GM18519 (cell line): Measurements from ENCODE around the gene LSAMP.

Source experiments
- ATAC-seq: cut with Tn5 transposase; IDR thresholded peaks from one replicate; pipeline ENCODE4 v1.9.1; 2021; ENCODE audit warnings: mild to moderate bottlenecking, moderate library complexity; ENCODE audit not compliant: unreplicated experiment, low FRiP score

The LSAMP gene

DNA sequence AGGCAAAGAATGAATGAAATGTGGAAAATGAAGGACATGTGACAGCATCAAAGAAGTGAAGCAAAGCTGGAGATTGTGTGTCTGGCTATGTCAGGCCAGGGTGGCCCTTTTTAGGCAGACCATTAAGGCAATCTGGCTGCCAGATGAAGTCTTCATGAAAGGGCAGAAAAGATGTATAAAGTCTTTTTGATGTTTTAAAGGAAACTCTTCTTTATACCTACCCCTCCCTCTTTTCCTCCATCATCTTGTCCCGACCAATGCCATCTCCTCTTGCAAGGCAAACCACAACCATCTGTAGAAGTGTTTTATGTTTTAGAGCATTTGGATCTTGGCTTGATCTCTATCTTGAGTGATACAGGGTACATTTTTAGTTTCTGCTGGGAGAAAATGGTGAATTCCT, 259.2 kb downstream of the LSAMP start:
- no peak for ATAC-seq

DNA sequence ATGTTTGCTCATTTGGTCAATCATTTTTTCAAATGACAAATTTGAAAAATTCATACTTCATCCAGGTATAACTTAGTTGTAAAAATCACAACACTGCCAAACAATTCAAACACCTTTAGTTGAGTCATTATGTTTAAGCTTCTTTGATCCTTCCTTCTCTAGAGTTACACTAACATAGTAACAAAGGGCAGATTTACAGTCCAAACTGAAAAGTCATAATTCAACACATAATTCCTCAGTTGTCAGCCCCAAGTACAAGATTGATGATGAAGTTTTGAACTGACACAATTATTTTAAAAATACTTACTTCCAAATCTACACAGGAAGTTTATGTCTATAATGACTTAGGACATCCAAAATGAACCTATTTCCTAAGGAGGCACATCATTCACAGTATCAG, 264.1 kb downstream of the LSAMP start:
- no peak for ATAC-seq

DNA sequence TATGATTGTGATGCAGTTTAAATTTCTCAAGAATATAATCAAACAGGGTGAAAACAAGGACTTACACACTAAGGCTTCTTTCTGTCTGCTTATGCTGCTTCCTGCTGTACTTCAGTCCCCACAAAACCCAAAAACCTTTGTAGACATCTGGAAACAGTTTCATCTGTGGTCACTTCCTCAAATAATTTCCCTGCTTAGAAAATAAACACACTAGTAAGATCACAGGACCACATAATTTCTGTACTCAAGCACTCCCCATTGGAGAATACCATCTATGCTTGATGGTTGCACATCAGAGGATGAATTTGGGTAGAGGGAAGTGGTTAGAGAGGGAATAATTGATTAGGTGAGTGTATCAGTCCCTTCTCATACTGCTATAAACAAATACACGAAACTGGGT, 266.2 kb downstream of the LSAMP start:
- no peak for ATAC-seq

DNA sequence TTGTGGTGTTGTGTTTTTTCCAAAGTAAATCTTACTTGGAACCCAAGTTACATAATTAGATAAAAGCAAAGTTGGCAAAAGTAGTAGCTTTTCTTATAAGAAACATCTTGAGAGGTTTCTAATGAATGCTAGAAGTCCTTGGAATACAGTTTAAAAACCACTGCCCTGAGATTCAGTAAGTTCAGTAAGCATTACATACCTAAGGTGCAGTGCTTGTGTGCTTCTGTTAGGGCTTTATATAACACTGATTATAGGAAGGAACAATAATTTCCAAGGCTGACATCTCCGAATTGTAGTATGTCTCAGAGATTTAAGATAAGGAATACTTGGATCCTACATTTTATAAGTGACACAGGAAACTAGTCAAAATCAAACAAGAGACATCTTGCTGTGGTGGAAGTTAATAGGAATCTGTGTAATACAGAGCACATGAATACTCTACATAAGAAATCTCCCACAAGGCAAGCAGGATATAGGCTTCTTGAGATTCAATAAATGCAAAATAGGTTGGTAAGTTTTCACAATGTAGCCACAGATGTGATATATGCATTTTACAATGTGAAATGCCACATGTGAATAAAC, 268.2 kb downstream of the LSAMP start:
- ATAC-seq: no peak

DNA sequence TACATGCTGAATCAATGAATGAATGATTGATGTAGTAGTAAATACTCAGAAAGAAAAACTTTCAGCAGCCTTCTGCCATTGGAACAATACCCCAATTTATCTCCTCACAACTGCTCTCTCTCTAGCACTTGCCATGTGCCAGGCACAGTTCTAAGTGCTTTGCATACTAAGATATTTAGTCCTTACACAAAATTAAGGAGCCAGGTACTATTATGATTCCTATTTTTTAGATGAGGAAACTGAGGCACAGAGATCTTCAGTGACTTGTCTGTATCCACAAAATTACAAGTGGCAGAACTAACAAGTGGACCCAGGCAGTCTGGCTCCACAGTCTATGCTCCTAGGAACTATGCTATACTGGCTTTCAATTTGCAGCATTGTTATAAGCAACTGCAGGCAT, 279.2 kb downstream of the LSAMP start:
- ATAC-seq: no peak

DNA sequence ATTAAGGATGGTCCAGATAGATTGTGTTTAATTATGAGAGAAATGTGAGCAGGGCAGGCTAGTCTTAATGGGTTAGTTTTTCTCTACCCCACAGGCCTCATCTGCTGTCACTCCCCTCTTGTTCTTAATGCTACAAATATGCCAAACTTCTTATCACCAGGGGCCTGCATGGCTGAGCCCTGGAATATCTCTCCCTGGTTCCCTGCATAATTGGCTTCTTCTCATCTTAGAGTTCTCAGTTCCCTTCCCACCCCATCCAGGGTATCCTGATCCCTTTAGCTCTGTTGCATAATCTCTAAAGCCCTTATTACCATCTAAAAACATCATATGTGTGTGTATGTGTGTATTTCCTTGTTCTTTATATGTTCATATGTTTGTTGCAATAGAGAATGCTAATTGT, 279.6 kb downstream of the LSAMP start:
- ATAC-seq: no peak

DNA sequence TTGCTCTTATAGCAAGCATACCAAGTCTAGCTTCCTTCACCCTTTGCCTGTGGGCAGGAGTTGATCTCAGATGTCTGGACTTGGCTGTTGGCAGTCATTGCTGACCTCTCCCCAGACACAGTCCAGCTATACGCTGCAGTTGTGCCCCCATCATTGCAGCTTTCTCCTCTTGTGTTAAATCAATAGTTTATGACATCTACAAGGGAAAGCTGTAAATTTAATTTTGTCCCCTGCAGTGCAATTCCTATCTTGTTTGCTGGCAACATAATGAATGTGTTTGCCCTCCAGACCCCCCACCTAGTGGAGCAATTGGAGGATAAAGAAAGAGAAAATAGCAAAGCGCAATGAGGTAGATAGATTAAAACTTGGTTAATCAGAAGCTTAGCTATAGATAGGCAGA, 280.2 kb downstream of the LSAMP start:
- ATAC-seq: no peak

DNA sequence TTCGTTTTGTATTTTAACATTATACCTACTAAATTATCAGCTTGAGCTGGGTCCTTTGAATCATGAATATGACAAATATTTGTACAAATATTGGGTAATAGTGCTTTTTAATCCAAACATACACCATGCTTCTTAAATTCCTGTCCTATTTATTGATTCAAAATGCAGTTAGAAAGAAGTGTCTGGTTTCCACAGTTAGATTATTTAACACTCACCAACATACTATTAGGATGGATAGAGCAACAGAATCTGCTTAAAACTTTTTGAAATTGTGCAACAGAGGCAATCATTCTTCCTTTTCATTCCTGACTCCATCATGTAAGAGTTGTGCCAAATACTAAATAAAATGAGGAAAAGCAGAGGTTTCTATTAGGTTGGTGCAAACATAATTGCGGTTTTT, 281.2 kb downstream of the LSAMP start:
- no peak for ATAC-seq

DNA sequence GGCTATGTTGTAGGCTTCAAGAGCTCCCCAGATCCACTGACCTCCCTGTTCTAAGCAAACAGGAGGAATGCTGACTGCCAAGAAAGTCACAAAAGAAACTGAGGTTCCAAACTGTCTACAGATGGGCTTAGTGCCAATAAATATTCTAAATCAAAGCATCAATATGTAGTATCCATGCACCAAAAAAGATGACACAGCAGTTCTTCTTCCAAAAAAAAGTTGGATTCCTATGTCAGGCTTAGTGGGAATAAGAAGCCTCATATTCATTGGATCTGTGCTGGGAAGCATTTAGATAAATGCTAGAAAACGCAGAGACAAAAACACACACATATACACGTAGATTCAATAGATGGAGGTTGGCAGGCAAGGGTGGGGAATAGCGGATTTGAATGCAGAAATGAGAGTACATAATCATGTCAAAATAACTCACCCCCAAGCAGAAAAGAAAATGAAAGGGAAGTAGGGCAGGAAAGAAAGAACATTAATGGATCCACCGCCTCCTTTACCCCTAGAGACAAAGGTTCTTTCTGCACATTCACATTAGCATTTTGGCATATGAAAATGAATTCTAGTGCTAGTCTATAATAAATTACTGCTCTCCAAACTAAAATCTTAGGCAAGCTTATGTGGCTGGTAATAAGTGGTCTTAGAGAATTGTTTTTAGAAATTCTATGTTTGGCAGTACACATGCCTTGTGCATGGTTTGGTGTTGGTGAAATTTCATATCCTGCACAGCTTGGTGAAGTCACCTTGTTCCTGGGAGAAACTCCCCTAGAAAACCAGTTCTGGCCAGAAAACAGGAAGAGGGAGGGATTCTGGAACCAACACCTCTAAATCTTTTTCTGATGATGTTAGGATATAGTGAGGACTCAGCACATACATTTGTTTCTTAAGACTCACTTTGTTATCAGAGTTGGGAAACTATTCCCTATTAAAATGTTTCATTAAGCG, 283.4 kb downstream of the LSAMP start:
- no peak for ATAC-seq

DNA sequence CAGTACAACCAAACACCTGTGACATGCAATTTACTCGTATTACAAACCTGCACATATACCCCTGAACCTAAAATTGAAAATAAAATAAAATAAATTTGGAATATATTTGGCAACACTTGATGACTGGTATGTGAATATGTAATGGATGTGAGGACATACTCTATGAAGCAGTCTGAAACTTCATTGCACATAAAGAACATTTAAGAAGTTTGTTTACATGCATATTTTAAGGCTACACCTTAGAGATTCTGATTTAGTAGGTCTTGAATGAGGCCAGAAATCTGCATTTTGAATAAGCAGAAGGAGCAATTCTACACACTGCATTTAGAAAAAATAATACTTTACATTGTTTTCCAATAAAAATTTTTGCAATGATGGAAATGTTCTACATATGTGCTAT, 284.7 kb downstream of the LSAMP start:
- no peak for ATAC-seq

DNA sequence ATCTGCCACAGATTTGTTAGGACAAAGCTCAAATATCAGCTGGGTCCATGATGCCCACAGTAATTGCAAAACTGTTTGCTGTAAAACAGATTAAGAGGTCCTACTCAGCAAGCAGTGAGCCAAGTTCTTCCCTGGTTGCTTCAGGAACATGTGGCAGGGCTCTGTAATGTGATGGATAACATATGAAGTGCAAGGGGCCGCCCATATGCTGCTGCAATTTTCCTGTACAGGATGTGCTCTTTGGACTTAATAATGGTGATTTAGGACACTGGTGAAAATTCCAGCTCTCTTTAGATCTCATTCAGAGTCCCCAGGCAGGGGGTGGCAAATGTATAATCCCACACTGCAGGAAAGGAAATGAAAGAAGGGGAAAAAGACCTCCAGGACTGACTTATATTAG, 289.4 kb downstream of the LSAMP start:
- no peak for ATAC-seq

DNA sequence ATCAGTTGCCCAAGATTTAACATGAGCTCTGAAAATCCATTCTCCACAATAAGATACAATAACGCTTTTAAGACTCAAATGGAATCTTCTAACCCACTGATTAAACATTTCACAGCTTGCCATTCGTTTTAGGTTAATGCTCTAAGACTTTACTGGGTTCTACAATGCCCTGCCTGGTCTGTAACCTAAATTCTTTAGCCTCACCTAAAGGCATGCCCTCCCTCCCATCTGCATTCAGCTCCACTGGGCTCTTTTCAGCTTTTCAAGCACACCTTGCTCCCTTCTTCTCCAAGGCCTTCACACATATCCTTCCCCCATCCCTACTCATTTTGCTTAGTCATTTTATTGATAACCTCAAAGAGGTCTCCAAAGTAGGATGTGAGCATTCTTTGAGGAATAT, 290.9 kb downstream of the LSAMP start:
- ATAC-seq: no peak

DNA sequence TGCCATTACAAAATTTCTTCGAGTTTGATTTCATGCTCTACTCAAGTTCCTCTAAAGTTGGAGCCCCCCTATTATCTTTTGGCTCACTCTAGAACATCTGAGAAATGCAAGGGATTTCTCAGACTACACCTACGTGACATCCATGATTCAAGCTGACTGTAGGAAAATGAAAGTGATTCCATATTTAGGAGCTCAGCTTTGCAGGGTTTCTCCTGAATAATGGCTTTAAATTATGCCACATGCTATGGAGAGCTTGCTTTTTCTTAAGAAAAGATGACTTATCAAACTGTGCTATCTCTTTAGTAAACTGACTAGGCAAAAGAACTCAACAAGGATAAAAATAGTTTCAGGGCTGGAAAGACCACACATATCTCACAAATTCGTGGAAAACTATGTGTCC, 292.1 kb downstream of the LSAMP start:
- no peak for ATAC-seq

DNA sequence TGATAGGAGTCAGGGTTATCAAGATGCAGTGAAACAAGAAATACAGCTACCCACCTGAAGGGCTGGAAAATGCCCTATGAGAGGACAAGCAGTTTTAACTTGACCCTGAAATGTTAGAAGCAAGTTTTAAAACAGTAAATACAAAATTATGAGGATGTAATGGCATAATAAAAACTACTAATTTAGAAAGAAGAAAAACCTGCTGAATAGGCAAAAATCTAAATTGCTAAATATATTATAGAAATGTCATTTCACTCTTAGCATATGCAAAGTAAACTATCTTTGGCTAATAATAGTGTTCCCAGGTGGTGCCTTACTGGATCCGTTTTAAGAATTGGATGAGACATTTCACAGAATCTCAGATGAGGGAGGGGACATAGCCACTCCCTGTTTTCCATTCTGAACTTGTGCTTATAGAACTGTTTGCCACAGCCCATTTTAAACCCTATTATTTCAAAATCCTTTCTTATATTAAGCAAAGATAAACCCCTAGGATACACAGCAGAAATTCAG, 294.6 kb downstream of the LSAMP start:
- no peak for ATAC-seq

DNA sequence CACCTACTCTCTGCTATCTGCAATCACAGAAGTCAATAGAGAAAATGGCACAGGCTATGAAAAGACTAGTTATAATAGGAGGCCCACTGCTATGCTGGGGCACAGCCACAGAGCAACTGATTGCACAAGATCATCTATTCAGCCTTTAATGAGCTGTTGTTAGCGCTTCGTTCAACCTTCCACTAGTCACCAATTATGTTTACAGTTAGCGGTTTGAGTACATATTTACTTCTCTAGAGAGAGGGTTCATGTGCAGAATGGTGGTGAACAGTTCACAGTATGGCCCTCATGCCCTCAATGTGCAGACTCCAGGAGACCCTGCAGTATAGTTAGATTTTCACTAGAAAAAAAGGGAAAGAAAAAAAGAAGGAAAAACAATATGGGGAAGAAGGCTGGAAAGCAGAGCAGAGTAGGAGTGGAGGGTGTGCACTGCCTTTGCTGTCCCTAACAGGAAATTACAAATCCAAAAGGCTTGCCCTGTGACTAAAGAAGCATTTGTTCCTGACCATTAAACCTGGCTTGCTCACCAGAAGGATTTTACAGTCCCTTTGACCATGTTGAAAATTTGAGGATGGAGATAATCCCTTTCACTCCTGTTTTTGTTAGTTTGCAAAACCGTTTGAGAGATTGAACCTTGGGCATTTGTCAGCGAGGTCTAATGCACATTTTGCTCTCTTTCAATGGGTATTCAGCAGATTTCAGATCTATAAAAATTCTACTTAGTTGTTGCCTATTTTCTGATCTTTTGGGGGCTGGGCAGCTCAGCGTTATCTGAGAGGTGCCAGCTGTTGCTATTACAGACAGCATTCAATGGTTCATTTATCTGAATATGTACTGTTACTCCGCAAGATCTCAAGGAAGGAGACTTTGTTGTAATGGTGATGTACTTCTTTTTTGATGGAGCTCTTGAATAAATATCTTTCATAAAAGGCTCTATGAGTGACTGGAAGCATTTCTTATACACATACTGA, 296.1 kb downstream of the LSAMP start:
- no peak for ATAC-seq

DNA sequence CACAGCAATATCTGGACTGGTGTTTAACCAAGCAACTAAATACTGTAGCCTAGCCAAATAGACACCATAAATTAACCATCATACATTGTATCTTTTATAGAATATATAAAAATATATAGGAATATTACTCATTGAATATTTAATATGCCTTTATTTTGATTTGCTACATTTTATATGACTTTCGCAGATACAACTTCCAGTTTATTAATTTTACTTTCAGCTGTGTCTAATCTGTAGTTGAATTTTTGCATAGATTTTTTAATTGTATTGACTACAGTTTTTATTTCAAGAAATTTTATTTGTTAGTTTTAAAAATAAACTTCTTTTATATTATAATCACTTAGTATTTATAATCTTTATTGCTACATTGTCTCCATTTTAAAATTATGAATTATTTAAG, 299.7 kb downstream of the LSAMP start:
- no peak for ATAC-seq

DNA sequence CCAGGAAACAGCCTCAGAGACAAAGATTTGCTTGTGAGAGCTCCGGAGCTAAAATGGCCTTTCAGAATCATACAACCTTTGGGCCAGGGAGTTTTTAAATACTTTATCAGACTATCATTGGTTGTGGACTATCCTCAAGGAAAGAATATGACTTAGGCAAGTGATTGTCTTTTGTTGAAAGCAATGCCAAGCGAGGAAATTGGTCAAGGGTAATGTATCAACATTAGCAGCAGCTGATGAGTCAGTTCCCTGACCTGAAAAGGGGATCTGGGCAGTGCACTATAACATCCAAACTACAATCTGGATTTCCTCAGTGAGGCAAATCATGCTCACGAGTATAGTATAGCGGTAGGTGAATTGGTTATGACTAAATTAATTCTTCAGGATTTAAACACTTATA, 303.6 kb downstream of the LSAMP start:
- ATAC-seq: no peak

DNA sequence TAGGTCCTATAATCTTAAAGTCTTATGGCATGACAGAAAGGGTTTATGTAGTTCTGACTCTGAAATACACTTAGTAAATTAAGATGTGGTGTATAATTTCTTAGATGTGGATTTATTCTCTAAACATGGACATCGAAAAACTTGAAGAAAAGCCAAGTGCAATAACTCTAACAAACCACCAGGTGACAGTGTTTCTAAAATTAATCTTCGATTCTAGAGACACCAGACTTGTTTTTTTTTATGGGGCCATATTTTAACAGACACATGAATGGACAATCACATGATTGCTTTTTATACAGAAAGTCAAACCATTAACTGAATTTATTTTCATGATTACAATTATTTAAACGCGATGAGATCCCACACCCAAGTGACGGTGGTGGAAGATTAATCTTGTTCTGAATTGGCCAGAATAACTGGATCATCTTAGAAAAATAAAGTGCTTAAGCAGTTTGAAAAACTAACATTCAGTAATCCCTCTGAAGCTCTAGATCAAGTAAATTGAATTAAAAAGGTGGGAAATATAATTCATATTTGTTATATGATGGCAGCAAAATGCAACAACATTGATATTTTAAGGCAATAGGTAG, 305.1 kb downstream of the LSAMP start:
- peak; percentile 60 for ATAC-seq

DNA sequence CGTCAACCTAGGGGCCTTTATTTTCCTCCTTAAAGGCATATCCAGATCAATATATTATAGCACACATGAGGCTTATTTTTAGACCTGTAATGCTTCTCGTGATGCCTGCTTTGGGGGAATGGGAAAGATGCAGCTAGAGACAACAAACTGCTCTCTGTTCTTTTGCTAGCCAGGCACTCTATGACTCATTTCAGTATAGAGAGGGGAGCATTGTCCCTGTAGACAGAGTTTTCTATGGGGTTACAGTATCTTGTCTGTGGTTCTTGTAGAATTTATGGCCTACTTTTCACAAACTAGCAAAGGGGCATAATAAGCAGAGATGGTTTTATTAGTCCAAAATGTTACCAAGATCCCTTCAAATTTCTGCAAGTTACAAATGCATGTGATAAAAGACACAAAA, 305.6 kb downstream of the LSAMP start:
- ATAC-seq: peak; percentile 53

DNA sequence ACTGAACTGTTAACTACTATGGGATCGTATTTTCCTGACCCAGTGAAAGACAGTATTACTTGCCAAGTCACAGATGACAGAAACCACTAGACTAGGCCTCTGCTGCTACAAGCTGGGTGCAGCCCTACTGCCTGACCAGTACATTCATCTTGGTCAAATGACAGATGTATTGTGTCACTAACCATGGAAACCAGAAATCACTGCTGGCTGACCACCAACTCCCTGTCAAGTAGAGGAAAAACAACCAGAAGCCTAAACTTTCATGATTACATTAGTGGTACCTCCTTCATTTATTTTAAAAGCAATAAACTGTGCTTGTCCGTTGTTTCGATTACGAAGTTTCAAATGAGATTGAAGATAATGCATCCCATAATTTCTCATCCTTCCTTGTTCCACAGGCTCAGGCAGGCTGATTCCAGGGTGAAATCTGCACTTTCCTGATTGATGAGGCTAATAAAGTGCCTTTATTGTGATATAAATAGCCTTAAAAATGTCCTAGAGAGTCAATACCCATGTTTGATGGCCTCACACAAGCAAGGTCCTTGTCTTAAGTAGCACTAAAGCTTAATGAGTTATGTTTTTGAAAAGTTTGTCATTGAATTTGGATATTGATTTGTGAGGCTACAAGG, 309.7 kb downstream of the LSAMP start:
- ATAC-seq: no peak
